Measurements from ENCODE around the gene ANXA6.

The ANXA6 gene

GRCh38 chr5:151096001-151096373, 61.6 kb downstream of the ANXA6 start:
- H3K4me3 Mint-ChIP-seq, result peak overlapping the region; percentile 2

GRCh38 chr5:151095341-151096000, 62.1 kb downstream of the ANXA6 start:
- Mint-ChIP-seq H3K9me3 (no peaks in the 10 kb centered on the region), H3K4me3 (peak overlapping the region; percentile 2), H3K4me1 (peaks cover 83% of the 10 kb centered on the region), H3K36me3 (peaks cover 89% of the 10 kb centered on the region), H3K27ac (peak overlapping the region; percentile 91)
- ATAC-seq, result no peak
- no peak for DNase-seq (ENCODE audit: low spot score in 2 of 2)

More at GRCh38 chr5:151096001-151096373, 61.6 kb downstream of the ANXA6 start:
- Mint-ChIP-seq H3K27ac (peak overlapping the region; percentile 91), H3K36me3 (peaks cover 89% of the 10 kb centered on the region), H3K9me3 (no peaks in the 10 kb centered on the region), H3K4me1 (peaks cover 88% of the 10 kb centered on the region)
- ATAC-seq (no peak), DNase-seq (ENCODE audit: low spot score in 2 of 2) (no peak)

GRCh38 chr5:151094852-151095245, 62.7 kb downstream of the ANXA6 start:
- H3K27ac Mint-ChIP-seq, result peak overlapping the region; percentile 91
- ATAC-seq (no peak), DNase-seq (ENCODE audit: low spot score in 2 of 2) (no peak)
- H3K4me3 Mint-ChIP-seq, result peak overlapping the region; percentile 69
- peaks cover 77% of the 10 kb centered on the region for H3K4me1 Mint-ChIP-seq
- H3K9me3 Mint-ChIP-seq, result no peaks in the 10 kb centered on the region
- peaks cover 85% of the 10 kb centered on the region for H3K36me3 Mint-ChIP-seq

- H3K27ac Mint-ChIP-seq, result peak overlapping the region; percentile 91
- peaks cover 80% of the 10 kb centered on the region for H3K36me3 Mint-ChIP-seq
- ATAC-seq (peak; percentile 90), DNase-seq (ENCODE audit: low spot score in 2 of 2) (peak; percentile 53 to 87)
- H3K4me1 Mint-ChIP-seq, result peaks cover 70% of the 10 kb centered on the region
- peak overlapping the region; percentile 69 for H3K4me3 Mint-ChIP-seq
- H3K9me3 Mint-ChIP-seq, result no peaks in the 10 kb centered on the region
Observed at GRCh38 chr5:151094030-151094851, 63.3 kb downstream of the ANXA6 start.

GRCh38 chr5:151093476-151093889, 64.1 kb downstream of the ANXA6 start:
- Mint-ChIP-seq H3K27ac (peak overlapping the region; percentile 91), H3K4me1 (peaks cover 66% of the 10 kb centered on the region)
- ATAC-seq, result no peak

GRCh38 chr5:151092762-151093161, 64.8 kb downstream of the ANXA6 start:
- DNase-seq (ENCODE audit: low spot score in 2 of 2) (no peak), ATAC-seq (no peak)
- Mint-ChIP-seq H3K9me3 (no peaks in the 10 kb centered on the region), H3K4me1 (peaks cover 62% of the 10 kb centered on the region), H3K27ac (no peak overlapping the region), H3K4me3 (no peak overlapping the region), H3K36me3 (peaks cover 78% of the 10 kb centered on the region)

More at GRCh38 chr5:151093476-151093889, 64.1 kb downstream of the ANXA6 start:
- H3K36me3 Mint-ChIP-seq, result peaks cover 81% of the 10 kb centered on the region
- H3K9me3 Mint-ChIP-seq, result no peaks in the 10 kb centered on the region
- peak overlapping the region; percentile 69 for H3K4me3 Mint-ChIP-seq
- no peak for DNase-seq (ENCODE audit: low spot score in 2 of 2)

- no peak for DNase-seq (ENCODE audit: low spot score in 2 of 2)
- Mint-ChIP-seq H3K4me1 (peaks cover 61% of the 10 kb centered on the region), H3K27ac (no peak overlapping the region), H3K9me3 (no peaks in the 10 kb centered on the region), H3K36me3 (peaks cover 75% of the 10 kb centered on the region), H3K4me3 (no peak overlapping the region)
- no peak for ATAC-seq
Observed at GRCh38 chr5:151089726-151090125, 67.9 kb downstream of the ANXA6 start.

- Mint-ChIP-seq H3K4me1 (peaks cover 60% of the 10 kb centered on the region), H3K9me3 (no peaks in the 10 kb centered on the region), H3K36me3 (peaks cover 75% of the 10 kb centered on the region), H3K4me3 (no peak overlapping the region), H3K27ac (no peak overlapping the region)
- DNase-seq (ENCODE audit: low spot score in 2 of 2) (no peak), ATAC-seq (no peak)
Observed at GRCh38 chr5:151088986-151089385, 68.6 kb downstream of the ANXA6 start.

- DNase-seq (ENCODE audit: low spot score in 2 of 2) (no peak), ATAC-seq (no peak)
- Mint-ChIP-seq H3K36me3 (peaks cover 81% of the 10 kb centered on the region), H3K27ac (peak overlapping the region; percentile 85), H3K4me3 (peak overlapping the region; percentile 77), H3K4me1 (peaks cover 64% of the 10 kb centered on the region), H3K9me3 (no peaks in the 10 kb centered on the region)
Observed at GRCh38 chr5:151087486-151087885, 70.1 kb downstream of the ANXA6 start.

GRCh38 chr5:151086905-151087360, 70.6 kb downstream of the ANXA6 start:
- Mint-ChIP-seq H3K4me1 (peaks cover 67% of the 10 kb centered on the region), H3K4me3 (peak overlapping the region; percentile 77)

GRCh38 chr5:151086192-151086869, 71.2 kb downstream of the ANXA6 start:
- Mint-ChIP-seq H3K27ac (peak overlapping the region; percentile 85), H3K36me3 (peaks cover 80% of the 10 kb centered on the region), H3K4me3 (peak overlapping the region; percentile 77), H3K4me1 (peaks cover 61% of the 10 kb centered on the region), H3K9me3 (no peaks in the 10 kb centered on the region)
- ATAC-seq (no peak), DNase-seq (ENCODE audit: low spot score in 2 of 2) (no peak)

More at GRCh38 chr5:151086905-151087360, 70.6 kb downstream of the ANXA6 start:
- Mint-ChIP-seq H3K36me3 (peaks cover 81% of the 10 kb centered on the region), H3K9me3 (no peaks in the 10 kb centered on the region), H3K27ac (peak overlapping the region; percentile 85)
- peak; percentile 55 to 78 for DNase-seq (ENCODE audit: low spot score in 2 of 2)
- ATAC-seq, result peak; percentile 93

GRCh38 chr5:151085517-151086041, 72.0 kb downstream of the ANXA6 start:
- H3K4me3 Mint-ChIP-seq, result peak overlapping the region; percentile 77
- H3K4me1 Mint-ChIP-seq, result peaks cover 61% of the 10 kb centered on the region
- H3K9me3 Mint-ChIP-seq, result no peaks in the 10 kb centered on the region
- H3K27ac Mint-ChIP-seq, result peak overlapping the region; percentile 85
- peaks cover 77% of the 10 kb centered on the region for H3K36me3 Mint-ChIP-seq
- DNase-seq (ENCODE audit: low spot score in 2 of 2), result no peak
- ATAC-seq, result peak; percentile 12

- ATAC-seq (no peak), DNase-seq (ENCODE audit: low spot score in 2 of 2) (no peak)
- Mint-ChIP-seq H3K4me1 (peaks cover 69% of the 10 kb centered on the region), H3K27ac (peak overlapping the region; percentile 82), H3K4me3 (peak overlapping the region; percentile 77), H3K9me3 (no peaks in the 10 kb centered on the region), H3K36me3 (peaks cover 85% of the 10 kb centered on the region)
Observed at GRCh38 chr5:151084363-151084762, 73.2 kb downstream of the ANXA6 start.

GRCh38 chr5:151083081-151083676, 74.4 kb downstream of the ANXA6 start:
- DNase-seq (ENCODE audit: low spot score in 2 of 2) (peak in 1 of 2 donors; percentile 70), ATAC-seq (peak; percentile 26)
- Mint-ChIP-seq H3K36me3 (peaks cover 86% of the 10 kb centered on the region), H3K9me3 (no peaks in the 10 kb centered on the region), H3K27ac (peak overlapping the region; percentile 90), H3K4me1 (peaks cover 74% of the 10 kb centered on the region), H3K4me3 (peak overlapping the region; percentile 77)
